Mesenteric fat pad (tissue), 1 donor: ENCODE measurements around the gene WDR3. TPM values are rescaled to one million over a fixed set of nuclear protein-coding genes. Genes with fewer than 3 reads are reported as not detected.
"Not testable (repeated sequence)": the region's sequence is repeated elsewhere in the genome, so short reads cannot be mapped to it uniquely, and the experiment has no call there.

Experiments used
- DNase-seq: peaks from one replicate; pipeline ENCODE4 v3.0.0-alpha.2; 2020; ENCODE audit warnings: low spot score
- long read RNA-seq: library from polyadenylated mRNA; unstranded; transcript quantifications from one replicate; pipeline ENCODE4 v2.0.0, GENCODE V29; 2020
- total RNA-seq: library from RNA; stranded (reverse); fragmentation: NEBNext Ultra II Directional; extraction: Animal tissue kit (Norgen Biotek cat#: 25700); gene quantifications from one replicate; pipeline ENCODE4 v1.2.1, GENCODE V29; 2021
- donor health status: DM: yes; HTN: yes; CAD: no.

The WDR3 gene
- total RNA-seq, result 36.8 TPM
- long read RNA-seq, full-length matches to known transcripts, result 5 of 38 reads
- long read RNA-seq, partial matches to known transcripts, result 21 of 38 reads
- long read RNA-seq, other reads (novel, unspliced or antisense), result 12 of 38 reads

- DNase-seq, result peak; percentile 98
Measured at GRCh38 chr1:117929343-117930172, at the start of gene WDR3, which contains the start of gene GDAP2. Gene WDR3 (plus strand): TSS chr1:117929739. CDS start chr1:117933320, 3,581 bp downstream. Gene GDAP2 (minus strand): TSS chr1:117929621. CDS start chr1:117920357, 9,264 bp downstream.

DNA sequence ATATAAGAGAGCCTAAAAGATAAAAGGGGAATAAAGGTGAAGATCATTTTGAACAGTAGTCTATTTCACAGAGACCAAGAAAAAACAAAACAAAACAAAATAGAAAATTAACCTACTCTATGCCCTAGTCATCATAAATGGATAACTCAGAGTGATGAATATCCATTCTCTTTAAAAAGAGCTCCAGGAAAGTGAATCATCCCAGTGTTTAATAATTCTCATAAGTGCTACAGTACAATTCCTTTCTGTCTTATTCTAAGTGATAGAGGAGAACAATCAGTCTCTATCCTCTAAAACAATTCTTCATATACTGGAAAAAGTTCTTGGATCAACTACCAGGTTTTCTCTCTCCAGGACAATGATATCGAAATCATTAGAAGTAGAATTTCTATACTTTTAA is 45.9 kb upstream of the WDR3 start:
- DNase-seq, result no peak

GRCh38 chr1:117886101-117886795 is 43.3 kb upstream of the WDR3 start:
- no peak for DNase-seq

- DNase-seq, result no peak
Measured at GRCh38 chr1:117890452-117890851, 39.1 kb upstream of the WDR3 start.

- DNase-seq, result no peak
Measured at GRCh38 chr1:117892512-117892911, 37.0 kb upstream of the WDR3 start.

DNA sequence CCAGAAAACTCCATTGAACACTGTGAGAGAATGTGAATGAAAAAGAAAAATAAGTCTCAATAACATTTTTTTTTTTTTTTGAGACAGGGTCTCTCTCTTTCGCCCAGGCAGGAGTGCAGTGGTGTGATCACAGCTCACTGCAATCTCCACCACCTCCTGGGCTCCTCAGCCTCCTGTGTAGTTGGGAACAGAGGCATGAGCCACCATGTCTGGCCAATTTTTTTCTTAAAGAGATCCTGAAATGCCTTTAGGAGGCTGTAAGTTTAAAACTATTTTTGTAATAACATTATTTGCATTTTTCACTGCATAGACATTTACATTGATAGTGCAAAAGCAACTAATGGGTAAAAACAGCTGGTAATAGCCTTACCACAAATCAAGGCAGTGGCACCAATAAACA is 35.5 kb upstream of the WDR3 start:
- DNase-seq, result no peak

DNA sequence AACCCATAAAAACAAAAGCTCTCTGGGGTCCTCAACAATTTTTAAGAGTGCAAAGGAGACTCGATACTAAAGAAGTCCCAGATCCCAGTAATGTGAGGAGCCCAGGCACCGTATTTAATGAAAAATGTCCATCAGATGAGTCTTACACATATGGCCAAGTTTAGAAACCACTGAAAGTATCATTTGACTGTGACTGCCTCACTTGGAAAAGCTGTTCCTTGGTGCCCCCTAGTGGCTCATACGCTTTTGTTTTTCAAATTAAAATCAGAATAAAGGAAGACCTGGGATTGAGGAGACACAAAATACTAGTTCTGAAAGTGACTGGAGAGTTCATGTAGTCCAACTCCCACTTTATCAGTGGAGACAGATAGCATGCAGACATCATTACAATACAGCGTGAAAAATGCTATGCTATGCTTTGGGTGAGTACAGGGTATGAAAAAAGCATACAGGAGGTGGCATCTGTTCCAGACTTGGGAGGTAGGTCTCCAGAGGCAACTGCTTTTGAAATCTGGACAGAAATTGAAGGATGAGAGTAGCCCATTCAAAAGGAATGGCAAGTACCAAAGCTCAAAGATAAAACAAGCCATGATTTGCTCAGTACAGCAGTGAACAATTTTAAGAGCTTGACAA is 33.9 kb upstream of the WDR3 start:
- DNase-seq, result no peak

DNA sequence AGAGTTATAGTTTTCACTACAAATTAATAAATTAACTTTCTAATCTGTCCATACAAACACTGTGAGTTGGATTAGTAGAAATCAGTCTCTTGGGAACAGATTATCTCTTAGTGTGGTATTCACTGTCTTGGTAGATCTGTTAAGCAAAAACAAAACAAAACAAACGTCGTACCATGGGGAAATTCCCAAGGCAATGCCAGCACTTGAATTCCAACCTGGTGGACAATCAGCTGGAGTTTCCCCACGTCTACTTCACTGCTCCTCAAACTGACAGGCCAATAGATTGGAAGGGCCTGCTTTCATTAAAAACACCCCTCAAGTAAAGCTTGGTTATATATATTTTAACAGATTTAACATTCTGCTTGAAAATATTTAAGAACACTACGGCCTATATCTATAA is 32.0 kb upstream of the WDR3 start:
- no peak for DNase-seq

DNA sequence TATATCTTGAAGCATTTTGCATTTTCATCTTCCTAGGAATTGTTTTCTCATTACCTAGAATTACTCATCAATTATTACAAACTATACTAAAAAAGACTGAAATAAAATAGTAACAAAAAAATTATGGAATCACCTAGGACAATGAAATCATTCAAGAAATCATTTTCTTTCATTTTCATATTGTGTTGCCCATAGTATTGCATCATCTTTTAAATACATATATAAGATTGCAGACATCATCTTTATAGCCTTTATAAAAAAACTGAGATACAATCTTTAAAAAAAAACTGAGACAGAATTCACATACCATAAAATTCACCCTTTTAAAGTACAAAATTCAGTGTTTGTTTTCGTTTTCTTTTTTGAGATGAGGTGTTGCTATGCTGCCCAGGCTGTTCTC is 29.7 kb upstream of the WDR3 start:
- no peak for DNase-seq

- no peak for DNase-seq
Measured at GRCh38 chr1:117902944-117903343, 26.6 kb upstream of the WDR3 start.

DNA sequence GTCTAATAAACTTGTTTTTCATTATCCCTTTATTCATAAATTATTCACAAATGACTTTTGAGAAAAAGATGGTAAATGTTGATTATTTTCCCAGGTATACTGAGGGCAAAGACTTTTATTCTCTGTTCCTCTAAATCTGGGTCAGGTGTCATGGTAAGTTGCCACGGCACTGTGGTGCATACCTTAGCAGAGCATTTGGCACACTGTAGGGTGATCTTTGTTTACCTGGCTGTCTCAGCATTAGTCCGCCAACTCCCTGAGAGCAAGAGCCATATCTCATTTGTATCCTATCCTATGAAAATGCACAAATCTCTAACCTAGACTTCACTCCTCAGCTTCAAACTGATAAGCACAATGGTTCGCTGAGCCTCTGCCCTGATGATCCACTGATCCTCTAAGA is 25.1 kb upstream of the WDR3 start:
- DNase-seq, result no peak

DNA sequence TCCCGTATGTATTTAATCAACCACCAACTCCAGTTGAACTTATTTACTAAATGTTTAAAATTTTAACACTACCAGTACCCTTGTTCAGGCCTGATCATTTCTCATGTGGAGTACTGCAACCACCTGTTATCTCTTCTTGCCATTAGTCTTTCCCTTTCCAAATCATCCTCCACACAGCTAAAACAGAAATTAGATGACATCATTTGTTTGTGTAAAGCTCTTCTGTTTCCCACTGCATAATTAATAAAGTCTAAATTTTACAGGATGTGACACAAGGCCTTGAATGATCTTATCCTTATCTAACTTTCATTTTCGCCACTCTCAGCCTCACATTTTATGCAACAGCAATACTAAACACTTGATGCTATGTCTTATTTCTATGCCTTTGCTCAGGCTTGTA is 24.5 kb upstream of the WDR3 start:
- no peak for DNase-seq

DNA sequence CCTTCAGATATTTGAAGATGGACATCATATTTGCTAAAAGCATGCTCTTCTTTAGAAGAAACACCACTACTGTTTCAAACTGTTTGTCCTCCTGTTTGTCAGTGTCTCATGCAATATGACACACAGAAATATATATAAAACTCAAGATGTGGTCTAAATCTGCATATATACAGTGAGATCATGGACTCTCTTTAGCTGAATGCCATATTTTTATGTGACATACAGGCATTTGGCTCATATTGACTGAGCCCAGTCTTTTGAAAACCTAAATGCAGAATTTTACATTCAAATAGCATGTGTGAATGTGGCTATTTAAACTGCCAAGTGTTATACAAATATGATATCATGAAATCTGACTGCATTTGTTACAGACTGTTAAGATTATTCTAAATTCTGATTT is 18.5 kb upstream of the WDR3 start:
- DNase-seq, result no peak

GRCh38 chr1:117919376-117919775 is 10.2 kb upstream of the WDR3 start:
- DNase-seq, result no peak

DNA sequence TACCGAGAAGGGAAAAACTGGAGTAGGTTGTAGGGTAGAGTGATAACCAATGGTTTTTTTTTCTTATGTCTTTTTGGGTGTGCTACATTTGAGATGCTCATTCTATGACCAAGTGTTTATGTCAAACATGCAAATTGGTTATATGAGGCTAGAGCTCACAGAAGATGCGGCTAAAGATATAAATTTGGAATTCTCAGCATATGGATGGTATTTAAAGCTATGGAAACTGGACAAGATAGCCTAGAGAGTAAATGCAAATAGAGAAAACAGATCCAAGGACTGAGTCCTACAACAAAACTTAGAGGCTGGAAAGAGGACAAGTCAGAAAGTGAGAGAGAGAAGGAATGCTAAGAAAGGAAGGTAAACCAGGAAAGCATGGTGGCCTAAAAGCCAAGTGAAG is 7.5 kb upstream of the WDR3 start:
- no peak for DNase-seq

DNA sequence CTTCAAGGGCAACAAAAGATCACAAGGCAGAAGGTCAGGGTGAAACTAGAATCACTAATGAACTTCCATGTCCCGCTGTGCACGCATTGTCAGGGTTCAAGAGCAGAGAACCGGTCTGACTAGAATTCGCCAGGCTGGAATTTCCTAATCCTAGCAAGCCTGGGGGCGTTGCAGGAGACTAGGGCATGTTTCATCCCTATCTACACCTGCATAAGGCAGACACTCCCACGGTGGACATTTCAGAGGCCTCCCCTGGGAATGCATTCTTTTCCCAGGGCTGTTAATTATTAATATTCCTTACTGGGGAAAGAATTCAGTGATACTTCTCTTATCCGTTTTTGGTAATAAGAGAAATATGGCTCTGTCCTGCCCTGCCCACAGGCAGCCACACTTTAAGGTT is 6.8 kb upstream of the WDR3 start:
- DNase-seq, result not testable (repeated sequence)

- no peak for DNase-seq
Measured at GRCh38 chr1:117925981-117926380, 3.6 kb upstream of the WDR3 start.

DNA sequence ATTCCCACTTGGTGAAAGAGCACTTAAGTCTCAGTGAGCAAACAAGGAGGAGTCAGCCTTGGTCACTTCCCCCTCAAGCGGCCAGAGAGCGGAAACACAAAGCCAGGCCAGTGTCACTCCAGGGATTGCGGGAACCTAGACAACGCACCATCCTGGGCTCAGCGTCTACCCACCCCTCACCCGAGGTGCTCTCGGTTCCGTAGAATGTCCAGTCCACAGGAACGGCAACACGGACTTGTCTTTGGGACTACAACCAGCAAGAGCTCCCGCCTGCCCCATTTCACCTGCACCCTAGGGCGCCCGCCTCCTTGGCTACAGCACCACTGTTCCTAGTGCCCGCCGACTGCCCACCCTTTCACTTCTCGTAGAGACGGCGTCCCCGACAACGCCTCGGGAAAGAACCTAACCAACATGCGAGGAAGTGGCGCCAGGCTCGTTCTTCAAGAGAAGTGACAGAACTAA is 627 bp upstream of the WDR3 start:
- no peak for DNase-seq

GRCh38 chr1:117930173-117930447 is 571 bp downstream of the WDR3 start:
- DNase-seq, result no peak

GRCh38 chr1:117930484-117930883 is 945 bp downstream of the WDR3 start:
- no peak for DNase-seq

- DNase-seq, result no peak
Measured at GRCh38 chr1:117932576-117932975, 3.0 kb downstream of the WDR3 start.

DNA sequence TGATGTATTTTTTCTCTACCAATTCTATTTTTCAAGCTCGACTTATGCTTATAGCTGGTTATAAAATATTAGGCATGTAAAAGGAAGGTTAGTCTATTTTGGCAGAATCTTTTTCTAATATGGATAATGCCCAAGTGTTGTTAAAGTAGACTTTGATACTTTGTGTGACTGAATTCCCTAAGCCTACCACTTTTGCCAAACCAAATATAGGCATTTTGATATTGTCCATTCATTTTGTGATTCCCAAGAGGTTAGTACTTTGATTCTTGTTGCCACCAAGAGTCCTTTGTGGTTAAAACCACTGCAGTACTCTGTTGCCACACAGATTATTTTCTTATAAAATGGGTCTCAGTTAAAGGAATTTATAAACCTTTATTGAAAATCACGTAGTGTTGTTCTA is 4.2 kb downstream of the WDR3 start:
- no peak for DNase-seq
